Liver (tissue), 9 donors: ENCODE results near the gene UTP15. TPM values are rescaled to one million over a fixed set of nuclear protein-coding genes. Genes with fewer than 3 reads are reported as not detected.

ENCODE experiments used
- DNase-seq: peaks from one replicate; pipeline ENCODE4 v3.0.0-alpha.2; 2017; ENCODE audit warnings: low spot score
- H3K27ac ChIP-seq, 2 donors: one replicate each; pipeline ENCODE4 v1.7.0; 2013; ENCODE audit warnings: inconsistent platforms in 2 of 2, low read length in 2 of 2, control low read depth in 1 of 2, low read depth in 1 of 2, mild to moderate bottlenecking in 1 of 2
- H3K27me3 ChIP-seq, 4 donors: one replicate each; pipeline versions ENCODE4 v1.6.1 to v1.7.0; 2013; ENCODE audit warnings: low read length in 3 of 4, inconsistent platforms in 1 of 4, mild to moderate bottlenecking in 1 of 4, moderate library complexity in 1 of 4; ENCODE audit not compliant: control insufficient read depth in 4 of 4, insufficient read depth in 4 of 4
- H3K36me3 ChIP-seq, 4 donors: one replicate each; pipeline versions ENCODE4 v1.6.1 to v1.7.0; 2013; ENCODE audit warnings: low read length in 3 of 4, mild to moderate bottlenecking in 3 of 4, low read depth in 1 of 4, moderate library complexity in 1 of 4; ENCODE audit not compliant: control insufficient read depth in 4 of 4, insufficient read depth in 3 of 4
- H3K4me1 ChIP-seq, 4 donors: one replicate each; pipeline versions ENCODE4 v1.6.1 to v1.7.0; 2013; ENCODE audit warnings: low read length in 3 of 4, mild to moderate bottlenecking in 3 of 4, moderate library complexity in 1 of 4; ENCODE audit not compliant: control insufficient read depth in 4 of 4, insufficient read depth in 4 of 4
- H3K4me3 ChIP-seq, 3 donors: one replicate each; pipeline versions ENCODE4 v1.6.1 to v1.7.0; 2013; ENCODE audit warnings: low read length in 3 of 3, control low read depth in 1 of 3, low read depth in 1 of 3, mild to moderate bottlenecking in 1 of 3
- H3K9ac ChIP-seq, 2 donors: one replicate each; pipeline ENCODE4 v1.7.0; 2013; ENCODE audit warnings: low read length in 2 of 2, mild to moderate bottlenecking in 2 of 2, moderate library complexity in 2 of 2, control low read depth in 1 of 2, low read depth in 1 of 2
- H3K9me3 ChIP-seq, 4 donors: one replicate each; pipeline versions ENCODE4 v1.6.1 to v1.7.0; 2013; ENCODE audit warnings: low read length in 3 of 4; ENCODE audit not compliant: control insufficient read depth in 4 of 4
- EGR1 ChIP-seq, 2 donors: IDR thresholded peaks; 2 replicates each; pipeline ENCODE4 v1.6.1; 2016 to 2018; ENCODE audit warnings: antibody characterized with exemption in 2 of 2, low read depth in 2 of 2
- FOXA1 ChIP-seq: IDR thresholded peaks from 2 replicates; pipeline ENCODE4 v1.6.1; 2016; ENCODE audit warnings: antibody characterized with exemption
- FOXA2 ChIP-seq: IDR thresholded peaks from 2 replicates; pipeline ENCODE4 v1.6.1; 2016; ENCODE audit warnings: antibody characterized with exemption
- GABPA ChIP-seq, 2 donors: IDR thresholded peaks in 1 of 2; conservative IDR thresholded peaks in 1 of 2; 2 replicates each; pipeline ENCODE4 v1.6.1; 2016; ENCODE audit warnings: antibody characterized with exemption in 2 of 2, mild to moderate bottlenecking in 1 of 2, moderate library complexity in 1 of 2
- HNF4A ChIP-seq, 2 donors: conservative IDR thresholded peaks; 2 replicates each; pipeline ENCODE4 v1.6.1; 2016; ENCODE audit warnings: antibody characterized with exemption in 2 of 2, mild to moderate bottlenecking in 2 of 2
- JUND ChIP-seq, 2 donors: IDR thresholded peaks; 2 replicates each; pipeline ENCODE4 v1.6.1; 2016; ENCODE audit warnings: antibody characterized with exemption in 2 of 2
- NR2F2 ChIP-seq: IDR thresholded peaks from 2 replicates; pipeline ENCODE4 v1.6.1; 2016; ENCODE audit warnings: antibody characterized with exemption
- RXRA ChIP-seq, 2 donors: IDR thresholded peaks; 2 replicates each; pipeline ENCODE4 v1.6.1; 2017 to 2018; ENCODE audit warnings: antibody characterized with exemption in 2 of 2, mild to moderate bottlenecking in 1 of 2
- SP1 ChIP-seq: IDR thresholded peaks from 2 replicates; pipeline ENCODE4 v1.6.1; 2018; ENCODE audit warnings: antibody characterized with exemption, mild to moderate bottlenecking
- TAF1 ChIP-seq: conservative IDR thresholded peaks from 2 replicates; pipeline ENCODE4 v1.6.1; 2016; ENCODE audit warnings: antibody characterized with exemption, mild to moderate bottlenecking
- YY1 ChIP-seq: IDR thresholded peaks from 2 replicates; pipeline ENCODE4 v1.6.1; 2016; ENCODE audit warnings: antibody characterized with exemption, mild to moderate bottlenecking
- WGBS: extraction: QIAGEN DNeasy Blood & Tissue Kit; methylation state at CpG from one replicate; pipeline ENCODE4 v1.1.7; 2013; 5-methylcytosine and 5-hydroxymethylcytosine counted together
- polyA plus RNA-seq, 2 donors: library from polyadenylated mRNA; stranded (reverse) in 1 of 2; unstranded in 1 of 2; fragments of 200-250 nt in 1 of 2; fragments of >200 nt in 1 of 2; fragmentation: Nextera tagmentation in 1 of 2; extraction: Ambion mirVana in 1 of 2; gene quantifications; one replicate each; pipeline versions ENCODE4 v1.2.1 to v1.2.3, GENCODE V29; 2013 to 2015
- total RNA-seq, 2 donors: library from RNA; depleted of rRNA; stranded (reverse); fragments of >200 nt; gene quantifications; one replicate each; pipeline ENCODE4 v1.2.3, GENCODE V29; 2014
- TF ChIP-seq, protein P1 (sequence below): IDR thresholded peaks from 2 replicates; pipeline ENCODE4 v1.6.1; 2016; ENCODE audit warnings: antibody characterized with exemption
- TF ChIP-seq, protein P2 (sequence below): IDR thresholded peaks from 2 replicates; pipeline ENCODE4 v1.6.1; 2016; ENCODE audit warnings: antibody characterized with exemption
- TF ChIP-seq, protein P3 (sequence below): IDR thresholded peaks from 2 replicates; pipeline ENCODE4 v1.6.1; 2016; ENCODE audit warnings: antibody characterized with exemption
- TF ChIP-seq, protein P4 (sequence below): IDR thresholded peaks from 2 replicates; pipeline ENCODE4 v1.6.1; 2016; ENCODE audit warnings: antibody characterized with exemption, mild to moderate bottlenecking
- donor health status: healthy.
- donor health status: healthy.
- donor health status: healthy.
- donor health status: healthy.
- donor health status: healthy.

The UTP15 gene
- total and polyA plus RNA-seq, 4 donors = 3.5 to 18.1 (median 5.4) TPM

DNA sequence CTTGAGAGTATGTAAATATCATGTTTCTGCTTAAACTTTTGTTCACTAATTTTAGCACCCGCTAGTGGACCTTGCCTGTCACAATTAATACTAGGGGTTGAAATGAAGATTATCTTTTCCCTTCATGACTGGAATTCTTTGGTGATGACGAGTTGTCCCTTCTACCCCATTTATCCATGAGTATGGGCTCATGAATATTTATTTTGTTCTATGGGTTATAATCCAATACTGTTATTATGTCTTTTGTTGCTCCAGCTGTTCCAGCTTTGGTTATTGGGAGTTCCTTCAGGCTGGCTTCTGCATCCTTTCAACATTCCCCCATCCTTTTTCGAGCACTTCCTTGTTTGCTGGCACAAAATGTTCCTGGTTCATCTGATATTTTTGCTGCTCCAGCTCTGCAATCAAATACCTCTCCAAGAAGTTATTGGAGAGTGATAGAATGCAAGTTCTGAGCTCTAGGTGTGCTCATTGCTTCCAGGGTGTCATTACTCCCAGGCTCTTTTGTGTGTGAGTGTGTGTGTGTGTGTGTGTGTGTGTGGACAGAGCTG, 40.7 kb downstream of the UTP15 start:
- Histone ChIP-seq H3K4me3 (no peak overlapping the region), H3K36me3 (no peaks in the 10 kb centered on the region), H3K27ac (no peak overlapping the region), H3K4me1 (peaks cover 0 to 4% (median 2%) of the 10 kb centered on the region in 4 donors), H3K27me3 (no peaks in the 10 kb centered on the region), H3K9me3 (peaks cover 0 to 2% (median 0%) of the 10 kb centered on the region in 4 donors), H3K9ac (no peak overlapping the region)
- no peak for TF ChIP-seq RXRA (IDR thresholded peaks at IDR 0.05)
- no peak for TF ChIP-seq JUND (IDR thresholded peaks at IDR 0.05)
- TF ChIP-seq GABPA (IDR thresholded peaks at IDR 0.05 in 1 of 2, conservative IDR thresholded peaks at IDR 0.05 in 1 of 2) = no peak
- TF ChIP-seq EGR1 (IDR thresholded peaks at IDR 0.05; ENCODE audit: low read depth in 2 of 2) = no peak
- TF ChIP-seq YY1 = no peak
- TF ChIP-seq, protein P1, sequence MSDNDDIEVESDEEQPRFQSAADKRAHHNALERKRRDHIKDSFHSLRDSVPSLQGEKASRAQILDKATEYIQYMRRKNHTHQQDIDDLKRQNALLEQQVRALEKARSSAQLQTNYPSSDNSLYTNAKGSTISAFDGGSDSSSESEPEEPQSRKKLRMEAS = no peak
- no peak for TF ChIP-seq FOXA2
- TF ChIP-seq TAF1 = no peak
- no peak for TF ChIP-seq SP1
- TF ChIP-seq, protein P2, sequence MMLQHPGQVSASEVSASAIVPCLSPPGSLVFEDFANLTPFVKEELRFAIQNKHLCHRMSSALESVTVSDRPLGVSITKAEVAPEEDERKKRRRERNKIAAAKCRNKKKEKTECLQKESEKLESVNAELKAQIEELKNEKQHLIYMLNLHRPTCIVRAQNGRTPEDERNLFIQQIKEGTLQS = no peak
- no peak for TF ChIP-seq FOXA1
- TF ChIP-seq, protein P3, sequence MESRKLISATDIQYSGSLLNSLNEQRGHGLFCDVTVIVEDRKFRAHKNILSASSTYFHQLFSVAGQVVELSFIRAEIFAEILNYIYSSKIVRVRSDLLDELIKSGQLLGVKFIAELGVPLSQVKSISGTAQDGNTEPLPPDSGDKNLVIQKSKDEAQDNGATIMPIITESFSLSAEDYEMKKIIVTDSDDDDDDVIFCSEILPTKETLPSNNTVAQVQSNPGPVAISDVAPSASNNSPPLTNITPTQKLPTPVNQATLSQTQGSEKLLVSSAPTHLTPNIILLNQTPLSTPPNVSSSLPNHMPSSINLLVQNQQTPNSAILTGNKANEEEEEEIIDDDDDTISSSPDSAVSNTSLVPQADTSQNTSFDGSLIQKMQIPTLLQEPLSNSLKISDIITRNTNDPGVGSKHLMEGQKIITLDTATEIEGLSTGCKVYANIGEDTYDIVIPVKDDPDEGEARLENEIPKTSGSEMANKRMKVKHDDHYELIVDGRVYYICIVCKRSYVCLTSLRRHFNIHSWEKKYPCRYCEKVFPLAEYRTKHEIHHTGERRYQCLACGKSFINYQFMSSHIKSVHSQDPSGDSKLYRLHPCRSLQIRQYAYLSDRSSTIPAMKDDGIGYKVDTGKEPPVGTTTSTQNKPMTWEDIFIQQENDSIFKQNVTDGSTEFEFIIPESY = no peak
- TF ChIP-seq HNF4A (conservative IDR thresholded peaks at IDR 0.05) = no peak
- WGBS = 55% methylated on average over 3 of the region's 3 CpGs
- DNase-seq = no peak

DNA sequence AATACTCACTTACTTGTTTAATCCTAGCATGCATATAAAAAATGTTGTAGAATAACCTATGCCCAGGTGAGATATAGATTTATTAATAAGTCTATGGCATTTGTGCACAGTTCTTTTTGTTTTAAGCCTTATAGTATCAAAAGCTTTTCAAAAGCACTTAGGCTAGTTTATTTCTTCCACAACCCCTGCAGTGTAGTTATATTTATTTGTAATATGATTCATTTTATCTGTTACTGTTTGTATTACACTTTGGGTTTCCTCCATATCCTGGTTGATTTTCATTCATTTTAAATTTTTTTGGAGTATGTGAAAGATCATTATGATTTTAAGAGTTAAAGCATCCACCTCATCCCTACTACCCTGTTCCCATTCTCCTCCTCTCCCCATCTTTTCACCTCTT, 41.7 kb downstream of the UTP15 start:
- no peaks in the 10 kb centered on the region for H3K27me3 ChIP-seq
- H3K9ac ChIP-seq = no peak overlapping the region
- no peaks in the 10 kb centered on the region for H3K36me3 ChIP-seq
- no peak for TF ChIP-seq FOXA1
- no peak for TF ChIP-seq EGR1 (IDR thresholded peaks at IDR 0.05; ENCODE audit: low read depth in 2 of 2)
- TF ChIP-seq, protein P2 = no peak
- no peak for TF ChIP-seq YY1
- no peak for TF ChIP-seq JUND (IDR thresholded peaks at IDR 0.05)
- TF ChIP-seq GABPA (IDR thresholded peaks at IDR 0.05 in 1 of 2, conservative IDR thresholded peaks at IDR 0.05 in 1 of 2) = no peak
- no peak for TF ChIP-seq TAF1
- H3K9me3 ChIP-seq = no peaks in the 10 kb centered on the region
- H3K4me1 ChIP-seq = peaks cover 0 to 4% (median 2%) of the 10 kb centered on the region in 4 donors
- DNase-seq = no peak
- no peak overlapping the region for H3K27ac ChIP-seq
- H3K4me3 ChIP-seq = no peak overlapping the region

DNA sequence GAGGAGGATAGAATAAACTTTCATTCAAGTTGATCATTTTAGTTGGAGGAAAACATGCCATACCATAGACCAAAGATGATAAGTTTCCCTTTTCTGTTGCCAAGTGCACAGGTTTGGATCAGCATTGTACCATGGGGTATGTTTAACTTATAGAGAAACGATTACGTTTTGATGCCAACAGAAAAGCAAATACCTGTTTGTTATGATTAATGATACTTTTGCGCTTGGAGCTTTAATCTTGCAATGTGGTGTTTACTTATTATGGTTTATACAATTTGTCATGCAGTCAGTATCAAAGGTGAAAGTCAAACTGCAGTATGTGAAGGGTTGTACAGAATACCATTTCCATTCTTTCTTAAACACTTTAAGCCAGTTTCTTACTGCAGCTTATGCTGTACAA, 47.3 kb downstream of the UTP15 start:
- WGBS = 26% methylated on average over 3 of the region's 3 CpGs
- no peak overlapping the region for H3K9ac ChIP-seq
- H3K36me3 ChIP-seq = no peaks in the 10 kb centered on the region
- TF ChIP-seq FOXA1 (peak; percentile 32), FOXA2 (peak; percentile 35), HNF4A (conservative IDR thresholded peaks at IDR 0.05) (peak; percentile 56 to 75), NR2F2 (no peak)
- TF ChIP-seq, protein P4, sequence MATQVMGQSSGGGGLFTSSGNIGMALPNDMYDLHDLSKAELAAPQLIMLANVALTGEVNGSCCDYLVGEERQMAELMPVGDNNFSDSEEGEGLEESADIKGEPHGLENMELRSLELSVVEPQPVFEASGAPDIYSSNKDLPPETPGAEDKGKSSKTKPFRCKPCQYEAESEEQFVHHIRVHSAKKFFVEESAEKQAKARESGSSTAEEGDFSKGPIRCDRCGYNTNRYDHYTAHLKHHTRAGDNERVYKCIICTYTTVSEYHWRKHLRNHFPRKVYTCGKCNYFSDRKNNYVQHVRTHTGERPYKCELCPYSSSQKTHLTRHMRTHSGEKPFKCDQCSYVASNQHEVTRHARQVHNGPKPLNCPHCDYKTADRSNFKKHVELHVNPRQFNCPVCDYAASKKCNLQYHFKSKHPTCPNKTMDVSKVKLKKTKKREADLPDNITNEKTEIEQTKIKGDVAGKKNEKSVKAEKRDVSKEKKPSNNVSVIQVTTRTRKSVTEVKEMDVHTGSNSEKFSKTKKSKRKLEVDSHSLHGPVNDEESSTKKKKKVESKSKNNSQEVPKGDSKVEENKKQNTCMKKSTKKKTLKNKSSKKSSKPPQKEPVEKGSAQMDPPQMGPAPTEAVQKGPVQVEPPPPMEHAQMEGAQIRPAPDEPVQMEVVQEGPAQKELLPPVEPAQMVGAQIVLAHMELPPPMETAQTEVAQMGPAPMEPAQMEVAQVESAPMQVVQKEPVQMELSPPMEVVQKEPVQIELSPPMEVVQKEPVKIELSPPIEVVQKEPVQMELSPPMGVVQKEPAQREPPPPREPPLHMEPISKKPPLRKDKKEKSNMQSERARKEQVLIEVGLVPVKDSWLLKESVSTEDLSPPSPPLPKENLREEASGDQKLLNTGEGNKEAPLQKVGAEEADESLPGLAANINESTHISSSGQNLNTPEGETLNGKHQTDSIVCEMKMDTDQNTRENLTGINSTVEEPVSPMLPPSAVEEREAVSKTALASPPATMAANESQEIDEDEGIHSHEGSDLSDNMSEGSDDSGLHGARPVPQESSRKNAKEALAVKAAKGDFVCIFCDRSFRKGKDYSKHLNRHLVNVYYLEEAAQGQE = no peak
- no peak for DNase-seq
- no peak overlapping the region for H3K4me3 ChIP-seq
- no peaks in the 10 kb centered on the region for H3K27me3 ChIP-seq
- no peaks in the 10 kb centered on the region for H3K9me3 ChIP-seq
- peaks cover 0 to 9% (median 0%) of the 10 kb centered on the region in 4 donors for H3K4me1 ChIP-seq
- H3K27ac ChIP-seq = peak overlapping the region in 1 of 2 donors; percentile 26
